HG03354 (cell line): ENCODE results near the gene GTF2H1.
A peak's percentile ranks its signal among the peaks of the same experiment; 100 is the strongest.
"Not testable (repeated sequence)": the region's sequence is repeated elsewhere in the genome, so short reads cannot be mapped to it uniquely, and the experiment has no call there.

Source experiments
- ATAC-seq: cut with Tn5 transposase; IDR thresholded peaks from one replicate; pipeline ENCODE4 v1.9.1; 2021; ENCODE audit warnings: mild to moderate bottlenecking; ENCODE audit not compliant: unreplicated experiment, poor library complexity, severe bottlenecking

Gene GTF2H1

GRCh38 chr11:18315893-18316292, 6.5 kb upstream of the GTF2H1 start:
- ATAC-seq, result no peak

GRCh38 chr11:18317551-18317950, 4.8 kb upstream of the GTF2H1 start:
- ATAC-seq, result no peak

- ATAC-seq, result no peak
These were observed 2.5 kb upstream of the GTF2H1 start for GRCh38 chr11:18319914-18320313.

GRCh38 chr11:18320617-18321016, 1.8 kb upstream of the GTF2H1 start:
- ATAC-seq, result no peak

GRCh38 chr11:18321578-18321968, 794 bp upstream of the GTF2H1 start:
- peak; percentile 17 for ATAC-seq

- ATAC-seq, result no peak
These were observed 627 bp downstream of the GTF2H1 start for GRCh38 chr11:18322818-18323570.

- ATAC-seq, result not testable (repeated sequence)
These were observed 1.5 kb downstream of the GTF2H1 start for GRCh38 chr11:18323881-18324280.

- ATAC-seq, result no peak
These were observed 2.0 kb downstream of the GTF2H1 start for GRCh38 chr11:18324381-18324780.

- peak; percentile 88 for ATAC-seq
These were observed 7.0 kb downstream of the GTF2H1 start for GRCh38 chr11:18329196-18329870.

- ATAC-seq, result no peak
These were observed 8.6 kb downstream of the GTF2H1 start for GRCh38 chr11:18330921-18331320.

- ATAC-seq, result no peak
These were observed 9.9 kb downstream of the GTF2H1 start for GRCh38 chr11:18332302-18332701.

- no peak for ATAC-seq
These were observed 10.5 kb downstream of the GTF2H1 start for GRCh38 chr11:18332891-18333290.

GRCh38 chr11:18347471-18348125, 25.2 kb downstream of the GTF2H1 start:
- no peak for ATAC-seq

- no peak for ATAC-seq
These were observed 30.2 kb downstream of the GTF2H1 start for GRCh38 chr11:18352581-18352980.

- ATAC-seq, result no peak
These were observed 36.3 kb downstream of the GTF2H1 start for GRCh38 chr11:18358646-18359045.

GRCh38 chr11:18361154-18361553, 38.8 kb downstream of the GTF2H1 start:
- ATAC-seq, result no peak

- ATAC-seq, result no peak
These were observed 42.2 kb downstream of the GTF2H1 start for GRCh38 chr11:18364495-18365073.

- ATAC-seq, result no peak
These were observed 43.4 kb downstream of the GTF2H1 start for GRCh38 chr11:18365741-18366140.

- no peak for ATAC-seq
These were observed 43.9 kb downstream of the GTF2H1 start for GRCh38 chr11:18366286-18366685.

- no peak for ATAC-seq
These were observed 45.1 kb downstream of the GTF2H1 start for GRCh38 chr11:18367431-18367830.

- no peak for ATAC-seq
These were observed 45.9 kb downstream of the GTF2H1 start for GRCh38 chr11:18368221-18368620.
